OCI-LY7 (cell line): ENCODE measurements around the gene TNFAIP8L1. TPM values are rescaled to one million over a fixed set of nuclear protein-coding genes. Genes with fewer than 3 reads are reported as not detected.

Experiments used
- BruUV-seq: library from RNA; stranded (reverse); fragments of 400-500 nt; replicated peaks from 2 replicates; lab custom pipeline; 2021; lab: Mats Ljungman, UMichigan
- CTCF ChIA-PET: fragments of 300-600 bp; sonication (Branson Sonifier 250); formaldehyde crosslinking; loops from one replicate; lab custom pipeline; 2022; ENCODE audit warnings: antibody characterized with exemption; ENCODE audit not compliant: unreplicated experiment; lab: Charles Lee
- POLR2A ChIA-PET: fragments of 300-600 bp; sonication (Branson Sonifier 250); formaldehyde crosslinking; loops from one replicate; lab custom pipeline; 2022; ENCODE audit warnings: antibody characterized with exemption; lab: Charles Lee
- DNase-seq: peaks from one replicate; pipeline ENCODE4 v3.0.0-alpha.2; 2015; ENCODE audit warnings: low spot score
- H2AFZ ChIP-seq: fragments of 200-600 bp; sonication (generic), shearing (Covaris generic); 2 replicates; pipeline ENCODE4 v1.6.1; 2014; ENCODE audit warnings: mild to moderate bottlenecking, antibody characterized with exemption, low read length, moderate library complexity
- H3K27ac ChIP-seq: fragments of 200-600 bp; sonication (generic); 2 replicates; pipeline ENCODE4 v1.5.1; 2014; ENCODE audit warnings: mixed run types, low read depth, mild to moderate bottlenecking, moderate library complexity, low read length, inconsistent platforms; ENCODE audit not compliant: poor library complexity, severe bottlenecking
- H3K36me3 ChIP-seq: fragments of 200-600 bp; sonication (generic); 2 replicates; pipeline ENCODE4 v1.6.1; 2014; ENCODE audit warnings: mild to moderate bottlenecking, antibody characterized with exemption, low read length, moderate library complexity, mixed read lengths; ENCODE audit not compliant: insufficient read depth
- H3K4me1 ChIP-seq: fragments of 200-600 bp; sonication (generic); 2 replicates; pipeline ENCODE4 v1.5.1; 2014; ENCODE audit warnings: mild to moderate bottlenecking, low read length; ENCODE audit not compliant: insufficient read depth, poor library complexity, severe bottlenecking
- H3K4me2 ChIP-seq: fragments of 200-600 bp; sonication (generic); 2 replicates; pipeline ENCODE4 v1.6.1; 2014; ENCODE audit warnings: mild to moderate bottlenecking, low read length
- H3K4me3 ChIP-seq: fragments of 200-600 bp; sonication (generic); 2 replicates; pipeline ENCODE4 v1.5.1; 2014; ENCODE audit warnings: mild to moderate bottlenecking, low read depth, low read length; ENCODE audit not compliant: poor library complexity, severe bottlenecking
- H3K79me2 ChIP-seq: fragments of 200-600 bp; sonication (generic); 2 replicates; pipeline ENCODE4 v1.6.1; 2016; ENCODE audit warnings: low read depth, mild to moderate bottlenecking, low read length, moderate library complexity, mixed read lengths; ENCODE audit not compliant: insufficient read depth
- H3K9me2 ChIP-seq: fragments of 200-600 bp; sonication (generic); 2 replicates; pipeline ENCODE4 v1.6.1; 2016; ENCODE audit warnings: mild to moderate bottlenecking, low read length, mixed read lengths; ENCODE audit not compliant: insufficient read depth
- H3K9me3 ChIP-seq: fragments of 200-600 bp; sonication (generic); 2 replicates; pipeline ENCODE4 v1.6.1; 2014; ENCODE audit warnings: mild to moderate bottlenecking, mixed run types, low read length, mixed read lengths
- H4K20me1 ChIP-seq: fragments of 200-600 bp; sonication (generic); 2 replicates; pipeline ENCODE4 v1.6.1; 2014; ENCODE audit warnings: mild to moderate bottlenecking, antibody characterized with exemption, low read length, moderate library complexity, mixed read lengths; ENCODE audit not compliant: insufficient read depth
- CTCF ChIP-seq: fragments of 200-600 bp; sonication (generic); conservative IDR thresholded peaks from 2 replicates; pipeline ENCODE4 v1.5.1; 2014; ENCODE audit warnings: mild to moderate bottlenecking, antibody characterized with exemption, low read length, moderate library complexity, mixed read lengths
- EZH2phosphoT487 ChIP-seq: fragments of 200-600 bp; sonication (generic); IDR thresholded peaks from 2 replicates; pipeline ENCODE4 v1.6.1; 2018; ENCODE audit warnings: low read depth, borderline replicate concordance, mild to moderate bottlenecking, mixed run types, antibody characterized with exemption, low read length, moderate library complexity, mixed read lengths
- intact Hi-C: fragments of 100-400 bp; cut with micrococcal nuclease; formaldehyde crosslinking; loops from one replicate; pipeline ENCODE4 v1.10.0; 2022; ENCODE audit not compliant: unreplicated experiment
- total RNA-seq, 2 experiments: library from RNA; depleted of rRNA in 1 of 2; stranded (reverse); fragments of >200 nt in 1 of 2; shearing (Covaris generic) in 1 of 2; gene quantifications; 2 replicates each; pipeline ENCODE4 v1.2.3, GENCODE V29; 2014 to 2022

TNFAIP8L1 gene
- total RNA-seq, 2 experiments from 2014 or later: 9.0 to 22.7 TPM

DNA sequence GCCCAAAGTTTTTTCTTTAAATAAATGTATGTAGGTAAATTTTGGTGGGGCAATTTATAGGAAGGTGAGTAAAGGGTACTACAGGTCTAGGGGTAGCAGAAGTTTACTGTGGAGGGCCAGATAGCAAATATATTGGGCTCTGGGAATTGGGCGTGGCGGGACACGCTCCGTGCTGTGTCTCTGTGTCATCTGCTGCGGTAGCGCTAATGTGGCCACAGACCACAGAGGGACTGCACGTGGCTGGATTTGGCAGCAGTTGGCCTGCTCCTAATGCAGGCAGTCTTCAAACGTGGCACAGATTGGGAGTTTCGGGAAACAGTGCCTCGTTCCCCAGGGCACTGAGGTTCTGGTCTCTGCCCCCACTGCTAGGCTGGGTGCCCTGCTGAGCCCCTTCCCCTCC lies 47.4 kb downstream of the TNFAIP8L1 start:
- H2AFZ ChIP-seq: no peak overlapping the region
- TF ChIP-seq CTCF: no peak
- TF ChIP-seq EZH2phosphoT487: no peak
- H3K4me3 ChIP-seq: no peak overlapping the region
- H3K9me3 ChIP-seq: no peaks in the 10 kb centered on the region
- H3K27ac ChIP-seq: no peak overlapping the region
- no peaks in the 10 kb centered on the region for H3K79me2 ChIP-seq
- no peaks in the 10 kb centered on the region for H3K9me2 ChIP-seq
- H3K36me3 ChIP-seq: peaks cover 50% of the 10 kb centered on the region
- no peaks in the 10 kb centered on the region for H3K4me1 ChIP-seq
- POLR2A ChIA-PET: no interaction called here
- no peak for DNase-seq
- no TSS peak for BruUV-seq
- no peak overlapping the region for H3K4me2 ChIP-seq
- intact Hi-C loops: no loop called here
- CTCF ChIA-PET: no interaction called here
- no peaks in the 10 kb centered on the region for H4K20me1 ChIP-seq

DNA sequence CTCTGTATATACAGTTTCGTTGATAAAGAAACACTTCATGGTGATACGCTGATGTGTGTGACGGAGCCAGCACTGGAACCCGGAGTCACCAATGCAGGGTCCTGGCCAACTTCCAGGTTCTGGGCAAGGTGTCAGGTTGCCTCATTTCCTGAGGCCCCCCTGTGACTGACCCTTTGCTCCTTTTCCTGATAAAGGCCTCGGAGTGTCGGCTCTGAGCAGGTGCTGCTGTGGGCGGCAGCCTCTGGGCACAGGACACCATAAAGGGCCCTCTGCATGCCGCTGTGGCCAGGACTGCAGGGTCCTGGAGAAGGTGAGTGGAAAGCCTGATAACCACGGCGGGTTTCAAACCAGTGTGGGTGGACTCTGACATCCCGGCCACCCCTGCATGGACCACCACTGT lies 48.1 kb downstream of the TNFAIP8L1 start:
- BruUV-seq: no TSS peak
- ChIA-PET POLR2A (no interaction called here), CTCF (no interaction called here)
- Histone ChIP-seq H3K4me2 (no peak overlapping the region), H3K4me3 (no peak overlapping the region), H3K4me1 (no peaks in the 10 kb centered on the region), H3K9me3 (no peaks in the 10 kb centered on the region), H2AFZ (no peak overlapping the region), H3K27ac (no peak overlapping the region), H3K9me2 (no peaks in the 10 kb centered on the region), H4K20me1 (no peaks in the 10 kb centered on the region), H3K36me3 (peaks cover 53% of the 10 kb centered on the region), H3K79me2 (no peaks in the 10 kb centered on the region)
- DNase-seq: no peak
- intact Hi-C loops: no loop called here
- TF ChIP-seq CTCF (no peak), EZH2phosphoT487 (no peak)

GRCh38 chr19:4688587-4688986 lies 49.3 kb downstream of the TNFAIP8L1 start:
- intact Hi-C loops: no loop called here
- TF ChIP-seq CTCF (no peak), EZH2phosphoT487 (no peak)
- Histone ChIP-seq H3K9me2 (no peaks in the 10 kb centered on the region), H3K36me3 (peaks cover 61% of the 10 kb centered on the region), H3K79me2 (no peaks in the 10 kb centered on the region), H3K9me3 (no peaks in the 10 kb centered on the region), H3K4me3 (no peak overlapping the region), H2AFZ (no peak overlapping the region), H3K4me2 (no peak overlapping the region), H4K20me1 (no peaks in the 10 kb centered on the region), H3K4me1 (no peaks in the 10 kb centered on the region), H3K27ac (no peak overlapping the region)
- no TSS peak for BruUV-seq
- CTCF ChIA-PET: no interaction called here
- POLR2A ChIA-PET: no interaction called here
- DNase-seq: no peak
